Hepatocyte (in vitro differentiated cells): ENCODE results near the gene MET. TPM values are rescaled to one million over a fixed set of nuclear protein-coding genes. Genes with fewer than 3 reads are reported as not detected.
"Not testable (repeated sequence)": the region's sequence is repeated elsewhere in the genome, so short reads cannot be mapped to it uniquely, and the experiment has no call there.

ENCODE experiments used
- DNase-seq: peaks from one replicate; pipeline ENCODE4 v3.0.0-alpha.2; 2016; ENCODE audit warnings: low spot score
- H2AFZ ChIP-seq: fragments of 200-600 bp; sonication (generic); 2 replicates; pipeline ENCODE4 v1.6.0; 2016; ENCODE audit warnings: antibody characterized with exemption, mild to moderate bottlenecking
- H3K27ac ChIP-seq: fragments of 200-600 bp; sonication (generic); 2 replicates; pipeline ENCODE4 v1.5.1; 2016; ENCODE audit warnings: mild to moderate bottlenecking
- H3K27me3 ChIP-seq: fragments of 200-600 bp; sonication (generic); 2 replicates; pipeline ENCODE4 v1.6.1; 2016
- H3K36me3 ChIP-seq: fragments of 200-600 bp; sonication (generic); replicated peaks from 2 replicates; pipeline ENCODE4 v1.5.1; 2016; ENCODE audit warnings: low read depth; ENCODE audit not compliant: insufficient read depth
- H3K4me1 ChIP-seq: fragments of 200-600 bp; sonication (generic); 2 replicates; pipeline ENCODE4 v1.5.1; 2016; ENCODE audit warnings: mild to moderate bottlenecking, moderate library complexity; ENCODE audit not compliant: insufficient read depth
- H3K4me2 ChIP-seq: fragments of 200-600 bp; sonication (generic); 2 replicates; pipeline ENCODE4 v1.6.0; 2016
- H3K4me3 ChIP-seq: fragments of 200-600 bp; sonication (generic); 2 replicates; pipeline ENCODE4 v1.5.1; 2016; ENCODE audit warnings: mild to moderate bottlenecking
- H3K79me2 ChIP-seq: fragments of 200-600 bp; sonication (generic); 2 replicates; pipeline ENCODE4 v1.6.0; 2017; ENCODE audit warnings: mild to moderate bottlenecking
- H3K9me2 ChIP-seq: fragments of 200-600 bp; sonication (generic); replicated peaks from 2 replicates; pipeline ENCODE4 v1.6.0; 2017; ENCODE audit warnings: mild to moderate bottlenecking; ENCODE audit not compliant: insufficient read depth
- H3K9me3 ChIP-seq: fragments of 200-600 bp; sonication (generic); 2 replicates; pipeline ENCODE4 v1.5.1; 2016; ENCODE audit warnings: low read depth, mild to moderate bottlenecking
- H4K20me1 ChIP-seq: fragments of 200-600 bp; sonication (generic); 2 replicates; pipeline ENCODE4 v1.6.0; 2016; ENCODE audit warnings: mild to moderate bottlenecking; ENCODE audit not compliant: insufficient read depth, poor library complexity, severe bottlenecking
- CTCF ChIP-seq: fragments of 200-600 bp; sonication (generic); IDR thresholded peaks from 2 replicates; pipeline ENCODE4 v1.5.1; 2016; ENCODE audit warnings: antibody characterized with exemption, mild to moderate bottlenecking; ENCODE audit not compliant: poor library complexity
- EZH2 ChIP-seq: fragments of 200-600 bp; sonication (generic); IDR thresholded peaks from 2 replicates; pipeline ENCODE4 v1.6.1; 2016; ENCODE audit warnings: antibody characterized with exemption, mild to moderate bottlenecking, borderline replicate concordance
- EZH2phosphoT487 ChIP-seq: fragments of 200-600 bp; sonication (generic); IDR thresholded peaks from one replicate; pipeline ENCODE4 v1.6.1; 2018; ENCODE audit warnings: antibody characterized with exemption, mild to moderate bottlenecking, low read depth, moderate library complexity; ENCODE audit not compliant: unreplicated experiment, severe bottlenecking
- WGBS: methylation state at CpG from one replicate; pipeline ENCODE4 v1.1.6; 2016; ENCODE audit warnings: low lambda C conversion rate; ENCODE audit errors: missing lambda C conversion rate; 5-methylcytosine and 5-hydroxymethylcytosine counted together
- polyA plus RNA-seq: library from polyadenylated mRNA; unstranded; fragments of >200 nt; fragmentation: Nextera tagmentation; extraction: Ambion mirVana; gene quantifications from 2 replicates; pipeline ENCODE4 v1.2.1, GENCODE V29; 2016
- total RNA-seq: library from RNA; depleted of rRNA; stranded (reverse); fragments of >200 nt; gene quantifications from 2 replicates; pipeline ENCODE4 v1.2.3, GENCODE V29; 2014

The MET gene
- total and polyA plus RNA-seq, 2 experiments from 2014 or later = 12.7 to 35.7 TPM

- Histone ChIP-seq H3K9me2 (no peaks in the 10 kb centered on the region), H3K27me3 (no peaks in the 10 kb centered on the region), H2AFZ (no peak overlapping the region), H3K9me3 (no peaks in the 10 kb centered on the region), H3K4me1 (no peaks in the 10 kb centered on the region), H3K79me2 (no peaks in the 10 kb centered on the region), H3K4me2 (no peak overlapping the region), H3K36me3 (no peaks in the 10 kb centered on the region), H3K27ac (no peak overlapping the region), H3K4me3 (no peak overlapping the region), H4K20me1 (no peaks in the 10 kb centered on the region)
- WGBS = 94% methylated on average over 2 of the region's 2 CpGs
- TF ChIP-seq CTCF (no peak), EZH2 (no peak), EZH2phosphoT487 (no peak)
- DNase-seq = no peak
Observed at GRCh38 chr7:116641551-116642153, 30.3 kb upstream of the MET start.

- H3K4me3 ChIP-seq, H3K9me2 ChIP-seq, DNase-seq, H3K4me1 ChIP-seq, H3K9me3 ChIP-seq, H3K27me3 ChIP-seq, H2AFZ ChIP-seq, H3K79me2 ChIP-seq, H3K4me2 ChIP-seq, H3K27ac ChIP-seq, H4K20me1 ChIP-seq, H3K36me3 ChIP-seq: not testable (repeated sequence)
- 86% methylated on average over 4 of the region's 4 CpGs for WGBS
Observed at GRCh38 chr7:116643148-116643547, 28.8 kb upstream of the MET start.

- 87% methylated on average over 6 of the region's 6 CpGs for WGBS
- DNase-seq = no peak
- H3K27ac ChIP-seq = no peak overlapping the region
- H3K4me2 ChIP-seq = no peak overlapping the region
- no peaks in the 10 kb centered on the region for H3K9me2 ChIP-seq
- TF ChIP-seq EZH2 (no peak), CTCF (no peak), EZH2phosphoT487 (no peak)
- no peaks in the 10 kb centered on the region for H3K79me2 ChIP-seq
- H2AFZ ChIP-seq = no peak overlapping the region
- no peaks in the 10 kb centered on the region for H3K9me3 ChIP-seq
- H3K36me3 ChIP-seq = no peaks in the 10 kb centered on the region
- no peaks in the 10 kb centered on the region for H3K27me3 ChIP-seq
- no peaks in the 10 kb centered on the region for H4K20me1 ChIP-seq
- H3K4me1 ChIP-seq = no peaks in the 10 kb centered on the region
- H3K4me3 ChIP-seq = no peak overlapping the region
Observed at GRCh38 chr7:116644628-116645027, 27.4 kb upstream of the MET start.

- Histone ChIP-seq H3K4me3 (no peak overlapping the region), H4K20me1 (no peaks in the 10 kb centered on the region), H3K9me3 (no peaks in the 10 kb centered on the region), H3K79me2 (no peaks in the 10 kb centered on the region), H3K27ac (no peak overlapping the region), H2AFZ (no peak overlapping the region), H3K4me1 (no peaks in the 10 kb centered on the region), H3K4me2 (no peak overlapping the region), H3K27me3 (no peaks in the 10 kb centered on the region), H3K36me3 (no peaks in the 10 kb centered on the region), H3K9me2 (no peaks in the 10 kb centered on the region)
- no peak for TF ChIP-seq EZH2phosphoT487
- WGBS = 84% methylated on average over 2 of the region's 2 CpGs
- DNase-seq = no peak
Observed at GRCh38 chr7:116647290-116647689, 24.7 kb upstream of the MET start.
